T-helper 2 cell treated with Interferon-gamma antibody and Interleukin-4, amounts not matched to agents 100 ng/mL and 5 ng/mL, for 36 hours (primary cell): ENCODE data around the gene UQCRFS1. TPM values are rescaled to one million over a fixed set of nuclear protein-coding genes. Genes with fewer than 3 reads are reported as not detected.
"Not testable (repeated sequence)": the region's sequence is repeated elsewhere in the genome, so short reads cannot be mapped to it uniquely, and the experiment has no call there.

Source experiments
- intact Hi-C: fragments of 100-400 bp; cut with micrococcal nuclease; formaldehyde crosslinking; loops from one replicate; pipeline ENCODE4 v1.15.1; 2023
- total RNA-seq: library from RNA; stranded (reverse); gene quantifications from 2 replicates; pipeline ENCODE4 v1.2.3, GENCODE V29; 2022

Gene UQCRFS1
- total RNA-seq, 1 donor from 2014 or later = 31.6 TPM

- intact Hi-C loops = loop anchor here (10.0 kb wide), 1 partner anchor 729 kb away; the partner anchor contains the start of gene URI1
These were observed 2.4 kb upstream of the UQCRFS1 start for GRCh38 chr19:29215322-29215845.

GRCh38 chr19:29214411-29214810 lies 1.5 kb upstream of the UQCRFS1 start:
- intact Hi-C loops = loop anchor here (5.0 to 10.0 kb wide), 4 partner anchors 63 to 1998 kb away; partner anchors contain the start of genes PLEKHF1 and URI1

- intact Hi-C loops = loop anchor here (5.0 to 10.0 kb wide), 4 partner anchors 65 to 2000 kb away; partner anchors contain the start of genes PLEKHF1 and URI1
These were observed 649 bp downstream of the UQCRFS1 start for GRCh38 chr19:29212356-29212647.

GRCh38 chr19:29211562-29212355 lies 1.2 kb downstream of the UQCRFS1 start:
- intact Hi-C loops = loop anchor here (1.0 to 10.0 kb wide), 5 partner anchors 35 to 2001 kb away; partner anchors contain the start of genes PLEKHF1 and URI1

- intact Hi-C loops = loop anchor here (1.0 to 10.0 kb wide), 5 partner anchors 35 to 2001 kb away; partner anchors contain the start of genes PLEKHF1 and URI1
These were observed 1.9 kb downstream of the UQCRFS1 start for GRCh38 chr19:29211041-29211440.

- intact Hi-C loops = loop anchor here (5.0 to 10.0 kb wide), 4 partner anchors 67 to 2002 kb away; partner anchors contain the start of genes PLEKHF1 and URI1
These were observed 2.4 kb downstream of the UQCRFS1 start for GRCh38 chr19:29210502-29210901.

- intact Hi-C loops = not testable (repeated sequence)
These were observed 5.4 kb downstream of the UQCRFS1 start for GRCh38 chr19:29207403-29208187.

GRCh38 chr19:29206453-29206852 lies 6.5 kb downstream of the UQCRFS1 start:
- intact Hi-C loops = no loop called here

- intact Hi-C loops = no loop called here
These were observed 10.7 kb downstream of the UQCRFS1 start for GRCh38 chr19:29202281-29202680.

- intact Hi-C loops = no loop called here
These were observed 11.1 kb downstream of the UQCRFS1 start for GRCh38 chr19:29201855-29202254.

GRCh38 chr19:29194658-29195057 lies 18.3 kb downstream of the UQCRFS1 start:
- intact Hi-C loops = no loop called here

- intact Hi-C loops = no loop called here
These were observed 19.8 kb downstream of the UQCRFS1 start for GRCh38 chr19:29193155-29193554.

GRCh38 chr19:29191005-29191404 lies 21.9 kb downstream of the UQCRFS1 start:
- intact Hi-C loops = no loop called here

GRCh38 chr19:29189033-29189360 lies 24.0 kb downstream of the UQCRFS1 start:
- intact Hi-C loops = no loop called here

- intact Hi-C loops = no loop called here
These were observed 24.5 kb downstream of the UQCRFS1 start for GRCh38 chr19:29188289-29189032.

- intact Hi-C loops = no loop called here
These were observed 25.3 kb downstream of the UQCRFS1 start for GRCh38 chr19:29187676-29188075.

- intact Hi-C loops = no loop called here
These were observed 27.5 kb downstream of the UQCRFS1 start for GRCh38 chr19:29185427-29185826.

- intact Hi-C loops = loop anchor here (1.0 kb wide), 1 partner anchor 34 kb away; no protein-coding TSS in a partner anchor
These were observed 35.8 kb downstream of the UQCRFS1 start for GRCh38 chr19:29176981-29177754.

GRCh38 chr19:29173896-29174295 lies 39.1 kb downstream of the UQCRFS1 start:
- intact Hi-C loops = no loop called here

GRCh38 chr19:29172302-29172701 lies 40.6 kb downstream of the UQCRFS1 start:
- intact Hi-C loops = no loop called here
